PFSK-1 (cell line): ENCODE data around the gene PDX1.

Experiments
- FOXP2 ChIP-seq: optimal IDR thresholded peaks from 2 replicates; pipeline ENCODE3; 2011; ENCODE audit warnings: borderline replicate concordance, control low read depth, inconsistent platforms; ENCODE audit not compliant: insufficient read depth; ENCODE audit errors: extremely low read length, extremely low read depth
- POLR2AphosphoS5 ChIP-seq: IDR thresholded peaks from 2 replicates; pipeline ENCODE4 v1.6.1; 2012; ENCODE audit warnings: low read depth, mild to moderate bottlenecking, control low read depth, low read length, moderate library complexity
- SIN3A ChIP-seq: IDR thresholded peaks from 2 replicates; pipeline ENCODE4 v1.6.1; 2012; ENCODE audit warnings: mild to moderate bottlenecking, low read length, moderate library complexity, borderline replicate concordance; ENCODE audit not compliant: insufficient read depth
- TAF1 ChIP-seq: IDR thresholded peaks from 2 replicates; pipeline ENCODE4 v1.6.1; 2012; ENCODE audit warnings: low read length, control low read depth, borderline replicate concordance; ENCODE audit not compliant: insufficient read depth
- TF ChIP-seq, protein P1 (sequence below), 2 experiments: IDR thresholded peaks; 2 replicates each; pipeline versions ENCODE4 v1.6.1 to v1.8.0; 2011 to 2012; ENCODE audit warnings: low read depth in 2 of 2, low read length in 2 of 2, control low read depth in 1 of 2, inconsistent platforms in 1 of 2, mild to moderate bottlenecking in 1 of 2, moderate library complexity in 1 of 2; ENCODE audit not compliant: insufficient read depth in 1 of 2

Gene PDX1

DNA sequence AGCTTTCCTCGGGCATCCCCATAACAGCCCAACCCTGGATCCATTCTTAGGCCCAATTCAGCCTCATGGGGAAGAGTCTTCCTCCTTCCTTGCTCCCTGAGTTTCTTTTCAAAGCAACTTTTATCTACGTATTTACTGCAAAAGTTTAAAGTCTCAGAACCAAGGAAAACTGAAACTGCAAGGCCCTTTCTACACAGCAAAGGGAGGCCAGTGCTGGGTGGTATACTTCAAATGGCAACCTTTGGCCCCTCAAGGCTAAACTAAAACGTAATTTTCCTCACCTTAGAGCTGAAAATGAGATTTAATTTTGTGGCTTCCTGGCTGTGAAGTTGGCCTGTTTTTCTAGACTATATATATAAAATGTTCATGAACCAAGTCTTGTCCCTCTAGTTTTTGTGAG lies 43.7 kb downstream of the PDX1 start:
- TF ChIP-seq, protein P1, sequence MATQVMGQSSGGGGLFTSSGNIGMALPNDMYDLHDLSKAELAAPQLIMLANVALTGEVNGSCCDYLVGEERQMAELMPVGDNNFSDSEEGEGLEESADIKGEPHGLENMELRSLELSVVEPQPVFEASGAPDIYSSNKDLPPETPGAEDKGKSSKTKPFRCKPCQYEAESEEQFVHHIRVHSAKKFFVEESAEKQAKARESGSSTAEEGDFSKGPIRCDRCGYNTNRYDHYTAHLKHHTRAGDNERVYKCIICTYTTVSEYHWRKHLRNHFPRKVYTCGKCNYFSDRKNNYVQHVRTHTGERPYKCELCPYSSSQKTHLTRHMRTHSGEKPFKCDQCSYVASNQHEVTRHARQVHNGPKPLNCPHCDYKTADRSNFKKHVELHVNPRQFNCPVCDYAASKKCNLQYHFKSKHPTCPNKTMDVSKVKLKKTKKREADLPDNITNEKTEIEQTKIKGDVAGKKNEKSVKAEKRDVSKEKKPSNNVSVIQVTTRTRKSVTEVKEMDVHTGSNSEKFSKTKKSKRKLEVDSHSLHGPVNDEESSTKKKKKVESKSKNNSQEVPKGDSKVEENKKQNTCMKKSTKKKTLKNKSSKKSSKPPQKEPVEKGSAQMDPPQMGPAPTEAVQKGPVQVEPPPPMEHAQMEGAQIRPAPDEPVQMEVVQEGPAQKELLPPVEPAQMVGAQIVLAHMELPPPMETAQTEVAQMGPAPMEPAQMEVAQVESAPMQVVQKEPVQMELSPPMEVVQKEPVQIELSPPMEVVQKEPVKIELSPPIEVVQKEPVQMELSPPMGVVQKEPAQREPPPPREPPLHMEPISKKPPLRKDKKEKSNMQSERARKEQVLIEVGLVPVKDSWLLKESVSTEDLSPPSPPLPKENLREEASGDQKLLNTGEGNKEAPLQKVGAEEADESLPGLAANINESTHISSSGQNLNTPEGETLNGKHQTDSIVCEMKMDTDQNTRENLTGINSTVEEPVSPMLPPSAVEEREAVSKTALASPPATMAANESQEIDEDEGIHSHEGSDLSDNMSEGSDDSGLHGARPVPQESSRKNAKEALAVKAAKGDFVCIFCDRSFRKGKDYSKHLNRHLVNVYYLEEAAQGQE (IDR thresholded peaks at IDR 0.05; ENCODE audit: insufficient read depth in 1 of 2, low read depth in 2 of 2, low read length in 2 of 2): no peak
- TF ChIP-seq POLR2AphosphoS5 (no peak), TAF1 (no peak), SIN3A (no peak), FOXP2 (no peak)

DNA sequence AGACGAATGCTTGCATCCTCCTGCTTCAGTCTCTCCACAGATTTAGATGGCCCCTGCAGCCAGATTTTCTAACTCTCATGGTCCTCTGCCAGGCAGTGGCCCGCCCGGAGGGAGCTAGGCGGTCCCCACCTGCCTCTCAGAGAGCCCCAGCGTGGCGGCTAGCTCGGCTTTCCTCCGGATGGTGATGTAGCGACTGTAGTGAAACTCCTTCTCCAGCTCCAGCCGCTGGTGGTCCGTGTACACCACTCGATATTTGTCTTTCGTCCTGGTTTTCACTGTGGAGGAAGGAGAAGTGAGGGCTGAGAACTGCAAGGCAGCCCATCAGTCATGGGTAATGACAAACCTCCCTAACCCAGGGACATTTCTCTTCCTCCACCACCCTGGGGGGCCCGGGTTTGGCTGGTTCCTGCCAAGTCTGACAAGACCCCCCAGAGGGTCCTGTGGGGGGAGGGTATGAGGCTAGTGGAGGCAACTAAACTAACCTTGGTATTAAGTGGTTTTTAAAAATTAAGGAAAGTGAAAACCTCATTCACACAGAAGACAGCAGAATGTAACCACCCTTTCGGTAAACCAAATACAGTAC lies 45.0 kb downstream of the PDX1 start:
- no peak for TF ChIP-seq POLR2AphosphoS5
- TF ChIP-seq, protein P1 (IDR thresholded peaks at IDR 0.05; ENCODE audit: insufficient read depth in 1 of 2, low read depth in 2 of 2, low read length in 2 of 2): no peak
- no peak for TF ChIP-seq FOXP2
- TF ChIP-seq TAF1: no peak
- no peak for TF ChIP-seq SIN3A

DNA sequence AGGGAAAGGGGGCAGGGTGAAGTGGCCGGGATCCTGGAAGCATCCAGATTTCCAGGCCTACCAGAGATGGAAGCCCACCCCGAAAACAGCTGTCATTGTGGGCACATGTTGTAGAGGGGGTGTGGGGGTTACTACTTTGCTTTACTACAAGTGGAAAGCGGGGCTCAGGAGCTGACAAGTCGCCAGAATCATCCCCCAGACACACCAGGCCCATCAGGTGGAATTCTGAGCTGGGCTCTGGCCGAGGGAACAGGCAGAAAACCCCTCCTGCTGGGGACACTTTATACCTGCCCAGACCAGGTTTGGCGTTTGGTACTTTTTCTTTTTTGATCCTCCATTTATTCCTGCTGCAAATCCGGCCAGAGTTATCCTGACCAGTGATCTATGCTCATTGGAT lies 45.5 kb downstream of the PDX1 start:
- TF ChIP-seq, protein P1 (IDR thresholded peaks at IDR 0.05; ENCODE audit: insufficient read depth in 1 of 2, low read depth in 2 of 2, low read length in 2 of 2): no peak
- TF ChIP-seq FOXP2 (no peak), POLR2AphosphoS5 (no peak), TAF1 (no peak), SIN3A (no peak)

DNA sequence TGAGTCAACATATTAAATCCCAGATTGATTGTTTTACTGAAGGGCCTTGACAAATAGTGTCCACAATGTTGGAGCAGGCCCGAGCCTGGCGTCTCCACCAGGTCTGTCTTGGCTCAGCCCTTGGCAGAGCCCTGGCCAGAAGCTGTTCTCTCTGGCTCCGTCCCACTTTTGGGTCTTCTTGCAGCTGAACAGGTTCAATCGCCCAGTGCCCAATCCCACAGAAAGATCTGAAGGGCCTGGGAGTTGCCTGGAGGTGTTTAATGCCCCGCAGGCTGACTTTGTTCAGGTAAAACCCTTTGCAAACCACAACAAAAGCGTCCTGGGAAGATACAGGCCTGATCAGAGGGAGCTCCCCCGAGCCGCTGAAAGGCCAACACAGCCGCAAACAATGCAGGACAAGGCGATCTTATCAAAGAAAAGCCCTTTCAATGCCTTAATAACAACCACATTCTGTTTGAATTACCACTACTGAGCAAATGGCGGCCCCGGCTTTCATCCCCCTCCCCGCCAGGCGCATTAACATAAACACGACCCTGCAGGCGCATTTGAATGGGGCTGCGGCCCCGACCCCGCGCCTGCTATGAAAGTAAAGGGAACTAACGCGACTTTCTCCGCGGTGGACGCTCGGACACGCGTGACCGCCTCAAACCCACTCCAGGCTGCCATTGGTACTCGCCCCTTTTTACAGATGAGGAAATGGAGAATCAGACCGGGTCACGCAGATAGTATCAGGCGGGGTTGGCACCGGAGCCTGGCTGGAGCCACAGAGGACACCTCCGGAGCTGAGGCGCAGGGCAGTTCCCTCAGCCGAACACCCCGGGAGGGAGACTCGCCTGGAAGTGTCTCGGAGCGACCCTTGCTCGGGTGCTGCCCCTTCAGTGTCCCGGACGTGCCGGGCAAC lies 46.2 kb downstream of the PDX1 start:
- no peak for TF ChIP-seq TAF1
- TF ChIP-seq POLR2AphosphoS5: no peak
- no peak for TF ChIP-seq SIN3A
- no peak for TF ChIP-seq FOXP2
- TF ChIP-seq, protein P1 (IDR thresholded peaks at IDR 0.05; ENCODE audit: insufficient read depth in 1 of 2, low read depth in 2 of 2, low read length in 2 of 2): no peak
